Left renal pelvis (tissue), 4 donors: ENCODE measurements around the gene NR5A1. TPM values are rescaled to one million over a fixed set of nuclear protein-coding genes. Genes with fewer than 3 reads are reported as not detected.

Experiments
- DNase-seq, 4 donors: peaks; one replicate each; pipeline ENCODE4 v3.0.0-alpha.2; 2013; ENCODE audit warnings: low read depth in 4 of 4, low spot score in 3 of 4
- polyA plus RNA-seq, 4 donors: library from polyadenylated mRNA; unstranded; fragments of 120-200 nt; gene quantifications; one replicate each; pipeline ENCODE4 v1.2.1, GENCODE V29; 2013; ENCODE audit not compliant: insufficient read length in 4 of 4

Gene NR5A1
- polyA plus RNA-seq, 4 donors: 0.18 TPM; not detected in 3

DNA sequence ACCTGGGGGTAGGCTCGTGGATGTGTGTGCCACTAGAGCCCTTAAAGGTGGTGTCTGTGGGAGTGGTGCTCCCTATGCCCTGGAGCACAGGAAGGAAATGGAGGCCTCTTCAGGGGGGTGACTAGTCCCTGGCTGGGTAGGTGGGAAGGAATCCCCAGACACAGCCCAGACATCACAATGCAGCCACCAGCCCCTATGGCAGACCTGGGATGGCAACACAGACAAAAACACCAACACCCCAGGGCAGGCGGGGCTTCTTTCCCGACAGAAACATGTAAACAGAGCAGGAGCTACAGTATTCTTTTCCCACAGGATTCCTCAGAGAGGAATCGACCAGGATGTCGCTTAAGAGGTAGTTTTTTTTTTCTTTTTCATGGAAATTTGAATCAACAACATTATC is 10.4 kb upstream of the NR5A1 start:
- no peak for DNase-seq

DNA sequence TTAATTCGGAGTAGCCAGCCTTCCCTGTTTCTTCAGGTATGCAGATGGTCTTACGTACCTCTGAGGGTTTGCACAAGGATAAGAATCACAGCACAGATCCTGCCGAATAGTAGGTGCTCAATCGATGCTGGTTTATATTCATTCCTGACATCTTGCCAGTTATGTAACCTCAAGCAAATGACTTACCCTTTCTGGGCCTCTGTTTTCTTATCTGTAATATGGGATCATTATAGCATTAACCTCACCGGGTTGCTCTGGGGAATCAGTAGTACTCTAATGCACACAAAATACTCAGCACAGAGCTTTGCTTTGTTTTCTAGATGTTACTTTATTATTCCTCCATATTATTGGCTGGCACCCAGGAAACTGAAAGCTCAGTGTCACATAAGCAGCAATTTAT is 7.7 kb upstream of the NR5A1 start:
- DNase-seq: no peak

DNA sequence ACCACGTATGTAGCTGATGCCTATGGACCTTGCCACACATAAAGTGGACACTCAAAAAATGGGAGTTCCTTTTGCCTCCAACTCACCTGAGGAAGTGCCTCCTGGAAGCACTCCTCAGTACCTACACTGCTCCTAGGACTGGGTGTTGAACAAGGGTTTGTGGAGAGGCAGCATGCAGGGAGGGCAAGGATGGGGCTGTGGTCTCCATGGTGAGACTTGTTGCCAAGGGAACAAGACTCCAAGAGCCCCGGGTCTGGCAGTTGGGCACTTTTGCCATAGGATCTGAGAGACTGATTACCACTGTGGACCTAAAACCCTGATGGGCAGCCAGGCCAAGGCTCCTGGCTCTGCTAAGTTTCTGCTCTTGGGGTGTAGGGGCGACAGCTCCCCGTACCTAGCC is 6.9 kb upstream of the NR5A1 start:
- DNase-seq: no peak

DNA sequence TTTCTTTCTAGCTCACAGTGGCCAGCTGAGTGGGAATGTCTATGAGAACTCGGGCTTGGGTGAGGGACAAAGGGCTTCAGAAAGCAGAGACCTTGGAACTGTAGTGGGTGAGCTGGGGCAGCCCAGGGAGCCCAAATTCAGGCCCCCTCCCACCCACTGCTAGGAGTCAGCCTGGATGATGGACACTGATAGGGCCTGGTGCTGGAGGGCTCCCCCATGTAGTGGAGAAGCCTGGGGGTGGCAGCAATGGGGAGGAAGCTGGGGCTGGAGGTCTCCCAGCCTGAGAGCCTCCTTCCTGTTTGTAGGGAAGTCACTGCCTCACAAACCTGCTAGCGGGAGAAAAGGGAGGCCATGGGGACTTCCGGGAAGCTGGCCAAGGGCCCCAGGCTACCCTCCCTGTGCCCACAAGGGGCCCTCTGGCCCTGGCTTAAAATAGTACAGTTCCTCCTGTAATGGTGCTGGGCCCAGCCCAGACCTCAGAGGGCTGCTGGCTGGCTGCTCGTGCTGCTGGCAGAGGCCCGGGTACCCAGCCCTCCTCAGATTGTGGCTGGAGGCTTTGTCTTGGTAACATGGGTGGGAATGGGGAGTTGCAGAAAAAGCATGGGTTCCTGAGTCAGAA is 6.3 kb upstream of the NR5A1 start:
- no peak for DNase-seq

DNA sequence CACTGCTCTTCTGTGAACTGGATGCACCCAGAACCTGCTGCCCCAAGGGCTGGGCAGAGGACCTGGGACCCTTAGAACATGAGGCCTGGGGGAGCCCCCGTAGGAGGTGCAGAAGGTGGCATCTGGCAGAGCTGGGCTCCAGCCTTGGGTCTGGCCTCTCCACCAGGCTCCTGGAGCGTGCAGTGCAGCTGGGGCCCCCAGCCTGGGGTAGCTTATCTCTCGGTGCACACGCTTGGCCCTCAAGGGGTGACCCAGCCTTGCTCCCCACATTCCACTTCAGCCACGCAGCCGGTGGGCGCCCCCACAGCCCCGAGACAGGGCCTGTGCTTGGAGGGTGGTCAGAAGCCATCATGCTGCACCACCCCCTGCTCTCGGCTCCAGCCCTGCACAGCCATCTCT is 5.6 kb upstream of the NR5A1 start:
- no peak for DNase-seq

DNA sequence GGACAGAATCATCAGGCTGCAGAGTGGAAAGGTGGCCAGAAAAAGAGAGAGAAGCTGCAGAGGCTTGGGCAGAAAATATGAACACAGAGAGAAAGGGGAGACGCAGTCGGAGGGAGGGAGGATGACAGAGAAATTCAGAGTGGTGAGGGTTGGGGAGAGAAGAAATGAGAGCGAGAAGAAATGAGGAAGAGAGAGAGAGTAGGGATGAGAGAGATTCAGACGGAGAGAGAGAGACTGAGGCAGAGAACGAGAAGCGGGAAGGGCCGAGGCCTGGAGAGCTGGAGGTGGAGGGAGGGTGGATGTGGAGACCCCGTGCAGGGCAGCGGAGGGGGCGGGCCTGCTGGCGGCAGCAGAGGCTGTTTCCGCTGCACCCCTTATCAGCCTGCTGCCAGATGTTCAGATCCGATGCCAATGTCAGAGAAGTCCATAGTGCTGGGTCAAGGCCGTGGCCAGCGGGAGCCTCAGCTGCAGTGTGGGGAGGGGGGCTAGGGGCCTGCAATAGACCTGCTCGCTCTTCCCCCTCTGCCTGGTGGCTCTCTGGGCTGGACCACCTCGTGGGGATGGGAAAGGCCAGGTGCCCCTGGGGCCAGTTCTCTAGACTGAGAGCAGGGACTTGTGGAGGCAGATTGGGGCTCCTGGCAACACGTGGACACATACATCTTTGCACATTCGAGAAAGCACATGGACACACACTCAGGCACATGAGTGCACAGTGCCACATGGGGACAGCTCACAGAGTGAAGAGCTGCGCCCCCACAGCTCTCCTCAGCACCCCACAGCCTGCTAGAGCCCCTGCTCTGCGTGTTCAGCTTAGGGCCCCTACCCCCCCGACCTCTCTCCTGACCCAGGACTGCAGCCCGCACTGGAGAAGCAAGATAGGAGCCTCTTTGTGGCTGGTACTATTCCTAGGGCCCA is 4.9 kb upstream of the NR5A1 start:
- no peak for DNase-seq

DNA sequence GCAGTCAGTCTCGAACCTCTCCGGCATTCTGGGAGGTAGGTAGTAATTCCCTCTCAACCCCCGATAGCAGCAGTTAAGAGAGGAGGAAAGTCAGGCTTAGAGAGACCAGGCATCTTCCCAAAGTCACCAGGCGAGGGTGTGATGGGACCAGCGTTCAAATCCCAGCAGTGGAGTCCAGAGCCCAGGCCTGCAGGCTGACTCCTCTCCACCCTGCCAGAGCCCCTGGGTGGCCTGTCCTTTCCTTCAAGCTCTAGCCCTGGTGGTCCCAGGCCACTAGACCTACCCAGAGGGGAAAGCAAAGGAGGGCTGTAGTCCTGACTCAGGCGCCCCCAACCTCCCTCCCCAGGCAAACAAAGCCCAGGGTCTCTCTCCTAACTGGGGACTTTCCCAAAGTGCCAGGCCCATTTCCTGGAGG is 4.2 kb upstream of the NR5A1 start:
- DNase-seq: no peak

DNA sequence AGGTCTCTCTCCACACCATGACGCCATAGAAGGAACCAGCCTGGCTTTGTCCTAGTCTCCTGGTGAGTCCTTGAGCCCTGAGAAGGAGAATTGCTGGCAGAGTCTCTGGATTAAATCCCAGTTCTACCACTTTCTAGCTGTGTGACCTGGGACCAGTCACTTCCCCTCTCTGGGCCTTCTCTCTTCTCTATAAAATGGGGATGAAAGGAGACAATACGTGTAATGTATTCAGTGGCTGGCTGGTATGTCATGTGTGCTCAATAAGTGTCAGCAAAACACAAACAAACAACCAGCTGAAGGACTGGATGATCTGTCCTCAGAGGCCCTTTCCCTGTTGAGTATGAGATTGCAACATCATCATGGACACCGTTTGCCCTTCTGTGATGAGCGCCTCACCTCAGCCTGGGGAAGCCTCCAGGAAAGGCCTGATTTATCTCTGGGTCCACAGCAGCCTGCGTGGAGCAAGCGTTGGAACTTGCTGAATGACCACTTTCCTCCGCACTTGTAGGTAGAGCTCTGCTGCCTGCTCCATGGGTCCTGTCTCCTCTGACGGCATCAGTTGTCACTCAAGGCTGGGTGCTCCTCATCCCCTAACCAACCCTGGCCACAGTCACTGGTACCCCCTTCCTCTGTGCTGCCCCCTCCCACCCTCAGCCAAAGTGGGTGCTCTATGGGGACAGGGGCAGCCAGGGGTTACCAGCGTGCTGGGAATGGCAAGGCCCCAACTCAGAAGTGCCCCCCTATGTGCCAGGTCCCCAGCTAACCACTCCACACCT is 3.6 kb upstream of the NR5A1 start:
- no peak for DNase-seq

DNA sequence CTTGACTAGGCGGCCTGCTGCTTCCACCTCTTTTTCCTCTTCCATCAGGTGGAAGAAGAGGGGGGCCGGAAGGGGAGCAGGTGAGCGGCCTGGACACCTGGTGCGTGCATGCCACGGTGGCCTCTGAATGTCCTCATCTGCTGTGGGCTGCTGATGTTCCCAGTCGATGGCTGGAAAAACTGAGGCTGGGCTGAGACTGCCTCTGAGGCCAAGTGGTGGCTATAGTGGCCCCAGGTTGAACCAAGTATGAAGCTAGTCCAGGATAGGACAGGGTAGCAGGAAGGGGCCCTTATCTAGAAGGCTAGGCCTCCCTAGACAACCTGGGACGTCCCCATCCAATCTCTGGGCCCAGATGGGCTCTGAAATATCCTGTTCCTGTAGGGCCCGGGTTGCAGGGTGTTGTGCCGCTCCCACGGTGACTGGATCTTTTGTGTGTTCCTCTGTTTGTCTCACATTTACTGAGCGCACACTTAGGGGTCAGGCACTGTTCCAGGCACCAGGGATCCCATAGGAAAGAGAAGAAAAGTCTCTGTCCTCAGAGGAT is 753 bp upstream of the NR5A1 start:
- no peak for DNase-seq

DNA sequence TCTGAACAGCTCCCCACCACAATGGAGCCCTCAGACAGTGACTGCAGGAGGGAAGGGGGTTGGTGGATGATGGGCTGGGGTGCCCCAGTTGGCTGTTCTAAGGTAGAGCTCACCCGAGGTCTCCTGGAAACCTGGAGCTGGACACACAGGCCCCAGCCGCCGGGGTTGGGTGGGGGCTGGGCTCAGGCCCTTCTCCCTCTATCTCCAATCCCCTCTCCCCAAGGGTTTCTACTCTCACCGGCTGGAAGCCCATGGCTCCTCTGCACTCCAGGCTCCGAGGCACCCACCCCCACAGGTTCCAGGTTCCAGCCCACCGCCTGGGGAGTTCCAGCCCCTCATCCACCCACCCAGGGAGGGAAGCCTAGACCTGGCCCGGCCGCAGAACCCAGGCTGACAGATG is 766 bp downstream of the NR5A1 start:
- no peak for DNase-seq

DNA sequence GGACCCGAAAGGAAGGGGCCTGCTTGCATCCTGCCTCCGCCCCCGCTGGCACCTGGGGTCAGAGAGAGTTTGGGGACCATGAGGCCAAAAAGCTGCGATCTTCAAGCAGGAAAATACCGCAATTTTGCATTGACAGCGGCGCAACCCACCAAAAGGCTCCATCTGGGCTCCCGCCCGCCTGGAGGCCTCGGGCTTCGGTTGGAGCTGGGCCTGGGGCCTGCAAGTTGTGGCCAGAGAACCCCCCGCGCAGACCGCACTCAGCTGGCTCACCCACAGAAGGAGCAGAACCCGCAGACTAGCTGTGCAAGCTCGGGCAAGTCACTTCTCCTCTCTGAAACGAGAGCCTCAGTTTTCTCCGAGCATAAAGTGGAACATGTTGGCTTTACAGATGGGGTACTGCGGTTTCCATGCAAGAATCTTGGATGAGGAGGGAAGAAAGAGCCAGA is 1.3 kb downstream of the NR5A1 start:
- no peak for DNase-seq

DNA sequence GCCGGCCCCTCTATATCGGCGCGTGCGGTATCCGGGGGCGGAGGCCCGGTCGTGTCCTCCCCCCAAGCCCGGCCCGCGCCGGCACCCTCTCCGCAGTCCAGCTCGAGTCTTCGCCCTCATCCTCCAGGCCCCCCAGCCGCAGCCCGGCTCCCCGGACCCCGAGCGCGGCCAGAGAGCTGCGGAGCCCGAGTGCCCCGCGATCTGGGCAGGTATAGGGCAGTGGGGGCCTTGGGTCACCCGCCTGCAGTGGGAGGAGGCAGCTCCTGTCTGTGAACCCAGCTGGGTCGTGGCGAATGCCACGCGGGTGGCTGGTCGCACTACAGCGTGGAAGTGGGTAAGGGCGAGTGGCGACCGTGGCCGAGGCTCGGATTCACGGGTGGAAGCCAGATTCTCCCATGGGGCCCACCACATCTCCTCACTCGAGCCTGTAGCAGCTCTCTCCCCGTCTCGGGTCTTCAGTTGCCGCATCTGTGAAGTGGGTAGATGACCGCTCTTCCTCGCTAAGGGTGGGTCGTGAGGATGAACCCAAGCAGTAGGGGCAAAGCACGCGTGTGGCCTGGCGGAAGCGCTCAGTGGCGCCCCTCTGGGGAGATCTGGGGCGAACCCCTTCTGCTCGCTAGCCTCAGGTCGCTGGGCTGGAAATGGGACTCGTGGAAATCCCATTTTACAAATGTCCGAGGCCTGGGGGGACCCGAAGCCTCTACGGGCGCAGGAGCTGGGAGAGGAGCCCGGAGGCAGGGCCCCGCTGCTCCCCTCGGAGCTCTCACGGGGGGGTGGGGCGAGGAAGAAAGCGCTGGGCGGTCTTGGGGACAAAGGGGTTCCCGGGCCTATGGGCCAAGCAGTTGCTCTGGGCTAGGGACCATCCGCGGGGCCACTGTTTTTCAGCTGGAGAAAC is 1.9 kb downstream of the NR5A1 start:
- no peak for DNase-seq

DNA sequence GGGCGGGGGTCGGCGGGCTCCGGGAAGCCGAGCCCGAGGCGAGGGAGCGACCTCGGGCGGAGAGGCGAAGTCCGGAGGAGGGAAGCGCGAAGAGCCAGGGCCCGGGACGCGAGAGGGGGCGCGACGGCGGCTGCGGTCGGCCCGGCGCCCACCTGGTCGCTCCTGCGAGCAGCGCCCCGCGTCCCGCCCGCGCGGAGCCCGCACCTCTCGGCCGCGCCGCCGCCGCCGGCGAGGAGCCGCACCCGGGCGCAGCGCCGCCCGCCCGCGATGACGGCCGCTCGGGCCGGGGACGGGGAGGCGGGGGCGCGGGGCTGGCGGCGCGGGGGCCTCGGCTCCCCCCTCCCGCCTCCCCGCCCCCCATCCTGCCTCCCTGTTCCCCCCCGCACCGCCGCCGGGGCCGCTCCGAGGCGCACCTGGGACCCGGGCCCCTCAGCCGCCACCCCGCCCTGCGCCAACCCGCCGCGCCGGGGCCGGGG is 2.6 kb downstream of the NR5A1 start:
- no peak for DNase-seq

DNA sequence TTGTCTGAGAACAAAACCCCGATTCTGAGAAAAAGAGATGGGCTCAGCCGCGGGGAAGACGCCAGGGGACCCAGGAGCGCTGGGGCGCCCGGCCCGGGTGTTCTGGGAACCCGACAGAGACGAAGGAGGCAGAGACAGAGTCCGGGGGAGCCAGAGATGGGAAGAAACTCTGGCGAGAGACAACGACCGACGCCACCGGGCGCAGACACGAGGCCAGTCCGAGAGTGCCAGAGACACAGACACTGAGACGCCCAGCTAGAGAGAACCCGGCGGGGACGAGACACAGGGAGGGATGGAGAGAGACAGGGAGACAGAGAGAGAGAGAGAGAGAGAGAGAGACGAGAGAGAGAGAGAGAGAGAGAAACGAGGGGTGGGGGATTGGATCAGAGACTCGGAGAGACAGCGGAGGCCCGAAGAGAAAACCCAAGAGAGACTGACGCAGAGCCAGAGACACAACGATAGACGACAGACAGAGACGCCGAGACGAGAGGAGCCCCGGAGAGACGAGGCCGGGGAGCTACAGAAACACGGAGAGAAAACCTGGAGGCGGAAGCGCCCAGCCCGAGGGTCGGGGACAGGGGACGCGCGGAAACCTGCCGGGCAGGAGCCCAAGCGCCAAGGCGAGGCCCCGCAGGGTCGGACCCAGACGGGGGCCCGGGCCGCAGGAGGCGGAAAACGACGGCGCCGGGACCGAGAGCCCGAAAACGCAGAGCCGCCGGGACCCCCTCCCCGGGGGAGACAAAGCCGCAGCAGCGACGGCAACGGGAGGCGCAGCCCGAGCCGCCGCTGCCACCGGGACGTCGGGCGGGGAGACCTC is 3.3 kb downstream of the NR5A1 start:
- no peak for DNase-seq

DNA sequence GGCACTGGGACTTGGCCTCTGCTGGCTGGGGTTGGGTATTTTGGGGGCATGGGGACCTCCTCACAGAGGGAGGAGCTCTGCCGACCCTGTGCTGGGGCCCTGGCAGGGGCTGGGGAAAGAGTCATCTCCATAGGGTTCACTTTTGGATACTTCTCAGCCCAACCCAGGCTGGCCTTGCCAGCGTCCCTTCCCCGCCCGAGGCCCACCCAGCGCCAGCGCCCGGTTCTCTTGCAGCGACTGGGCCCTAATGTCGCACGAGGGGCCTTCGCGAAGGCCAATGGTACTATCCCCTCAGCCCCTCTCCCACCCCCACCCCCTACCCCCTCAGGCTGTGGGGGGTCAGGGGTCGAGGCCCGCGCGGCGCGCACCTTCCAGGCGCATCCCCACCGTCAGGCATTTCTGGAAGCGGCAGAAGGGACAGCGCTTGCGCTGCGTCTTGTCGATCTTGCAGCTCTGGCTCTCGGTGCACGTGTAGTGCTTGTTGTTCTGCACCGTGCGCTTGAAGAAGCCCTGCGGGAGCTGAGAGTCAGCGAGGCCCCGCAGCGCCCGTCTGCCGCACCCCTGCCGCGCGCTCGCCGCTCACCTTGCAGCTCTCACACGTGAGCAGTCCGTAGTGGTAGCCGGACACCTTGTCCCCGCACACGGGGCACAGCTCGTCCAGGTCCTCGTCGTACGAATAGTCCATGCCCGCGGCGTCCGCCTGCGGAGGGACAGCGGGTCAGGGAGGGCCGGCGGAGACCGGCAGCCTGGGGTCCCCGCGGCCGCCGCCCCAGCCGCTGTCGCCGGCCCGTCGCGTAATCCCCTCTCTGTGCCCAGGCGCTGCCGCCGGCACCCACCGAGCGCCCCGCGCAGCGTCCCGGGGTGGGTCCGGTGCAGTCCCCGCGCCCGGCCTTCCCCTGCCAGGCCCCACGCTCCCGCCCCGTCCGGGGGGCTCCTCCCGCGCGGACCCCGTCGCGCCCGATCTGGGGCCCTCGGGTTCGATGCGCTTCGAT is 4.2 kb downstream of the NR5A1 start:
- DNase-seq: no peak

DNA sequence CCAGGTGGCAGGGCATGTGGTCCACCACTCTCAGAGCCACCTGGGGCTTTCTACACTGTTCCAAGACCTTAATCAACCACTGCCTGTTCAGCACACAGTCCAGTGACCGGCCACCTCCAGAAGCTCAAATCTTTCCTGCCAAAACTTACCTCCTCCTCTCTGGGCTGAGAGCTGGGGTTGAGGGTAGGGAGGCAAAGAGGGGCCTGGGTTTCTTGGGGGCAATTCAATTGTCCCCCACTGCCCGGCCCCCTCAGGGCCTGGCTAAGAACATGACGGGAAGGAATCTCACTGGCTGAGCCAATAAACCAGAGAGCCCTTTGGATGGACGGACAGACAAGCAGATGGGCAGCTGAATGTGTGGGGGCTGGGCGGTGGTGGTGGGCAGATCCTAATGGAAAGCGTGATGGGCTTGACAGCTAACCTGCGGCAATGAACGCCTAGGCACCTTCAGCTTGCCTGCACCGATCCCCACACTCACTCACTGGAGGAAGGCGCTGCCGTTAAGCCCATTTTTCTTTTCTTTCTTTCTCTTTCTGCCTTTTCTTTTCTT is 5.4 kb downstream of the NR5A1 start:
- no peak for DNase-seq

DNA sequence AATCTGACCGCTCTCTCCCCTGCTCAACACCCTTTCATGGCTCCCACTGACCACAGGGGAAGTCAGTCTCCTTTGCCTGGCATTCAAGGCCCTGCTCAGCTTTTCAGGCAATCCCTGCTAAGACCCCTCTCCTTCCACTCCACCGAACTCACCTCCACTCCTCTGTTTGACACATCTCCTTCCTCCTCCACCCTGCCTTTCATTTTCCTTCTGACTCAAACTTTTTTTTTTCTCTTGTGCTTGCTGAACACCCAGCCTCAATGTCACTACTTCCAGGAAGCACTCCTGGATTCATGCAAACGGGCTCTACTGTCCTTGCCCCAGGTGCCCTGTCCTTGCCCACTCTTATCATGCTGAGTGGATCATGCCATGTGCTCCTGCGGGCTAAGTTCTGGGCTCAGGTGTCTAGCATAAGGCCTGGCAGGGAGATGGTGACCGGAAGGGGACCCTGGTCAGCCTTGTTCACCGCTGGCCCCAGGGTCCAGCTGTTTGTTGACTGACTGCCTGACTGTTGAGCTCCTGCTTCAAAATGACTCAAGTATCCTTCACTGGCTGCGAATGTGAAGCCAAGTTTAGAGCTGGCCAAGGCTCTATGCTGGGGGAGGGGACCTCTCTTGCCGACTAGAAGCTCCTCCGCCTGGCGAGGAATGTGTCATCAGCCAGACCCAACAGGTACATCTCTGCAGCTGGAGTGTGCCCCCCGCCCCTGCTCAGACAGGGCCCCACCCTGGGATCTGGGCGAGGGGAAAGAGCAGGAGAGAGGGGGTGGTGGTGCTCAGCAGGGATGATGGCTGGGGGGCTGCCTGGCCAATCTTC is 6.2 kb downstream of the NR5A1 start:
- DNase-seq: no peak
